ENCODE data around the gene UFSP1. TPM values are rescaled to one million over a fixed set of nuclear protein-coding genes. Genes with fewer than 3 reads are reported as not detected.

UFSP1 gene
- total and polyA plus RNA-seq, 4 donors, result 1.5 to 6.2 (median 5.5) TPM

GRCh38 chr7:100893910-100894721 is 4.6 kb upstream of the UFSP1 start:
- Histone ChIP-seq H3K27me3 (ENCODE audit: control insufficient read depth in 3 of 3, insufficient read depth in 3 of 3, low read length in 2 of 3) (peaks cover 0 to 16% (median 16%) of the 10 kb centered on the region in 3 donors), H3K36me3 (ENCODE audit: control insufficient read depth in 4 of 4, insufficient read depth in 4 of 4, low read length in 4 of 4) (no peaks in the 10 kb centered on the region), H3K9ac (ENCODE audit: insufficient read depth in 1 of 2, low read length in 2 of 2) (no peak overlapping the region), H3K27ac (ENCODE audit: low read depth in 1 of 2, low read length in 1 of 2) (no peak overlapping the region), H3K4me3 (no peak overlapping the region), H3K9me3 (ENCODE audit: control insufficient read depth in 4 of 4, insufficient read depth in 3 of 4, low read length in 3 of 4) (peaks cover 0 to 2% (median 0%) of the 10 kb centered on the region in 4 donors), H3K4me1 (ENCODE audit: control insufficient read depth in 5 of 5, insufficient read depth in 5 of 5, low read length in 5 of 5) (peaks cover 0 to 28% (median 4%) of the 10 kb centered on the region in 5 donors)
- DNase-seq, result no peak
- no peak for TF ChIP-seq CTCF (IDR thresholded peaks at IDR 0.05; ENCODE audit: control extremely low read depth, extremely low read depth)
- WGBS, 2 donors, result 49 to 50% methylated on average over 38 to 40 of the region's 40 CpGs
- no peak for ATAC-seq (ENCODE audit: insufficient read depth, low FRiP score)

- DNase-seq (no peak), ATAC-seq (ENCODE audit: insufficient read depth, low FRiP score) (no peak)
- peaks cover 4 to 35% (median 7%) of the 10 kb centered on the region in 5 donors for H3K4me1 ChIP-seq (ENCODE audit: control insufficient read depth in 5 of 5, insufficient read depth in 5 of 5, low read length in 5 of 5)
- H3K9me3 ChIP-seq (ENCODE audit: control insufficient read depth in 4 of 4, insufficient read depth in 3 of 4, low read length in 3 of 4), result peaks cover 0 to 2% (median 0%) of the 10 kb centered on the region in 4 donors
- peaks cover 0 to 5% (median 2%) of the 10 kb centered on the region in 4 donors for H3K36me3 ChIP-seq (ENCODE audit: control insufficient read depth in 4 of 4, insufficient read depth in 4 of 4, low read length in 4 of 4)
- peaks cover 0 to 16% (median 16%) of the 10 kb centered on the region in 3 donors for H3K27me3 ChIP-seq (ENCODE audit: control insufficient read depth in 3 of 3, insufficient read depth in 3 of 3, low read length in 2 of 3)
- no peak overlapping the region for H3K4me3 ChIP-seq
- 93 to 96% methylated on average over 29 to 32 of the region's 32 CpGs for WGBS, 2 donors
- TF ChIP-seq CTCF (IDR thresholded peaks at IDR 0.05; ENCODE audit: control extremely low read depth, extremely low read depth), result no peak
- H3K27ac ChIP-seq (ENCODE audit: low read depth in 1 of 2, low read length in 1 of 2), result no peak overlapping the region
- no peak overlapping the region for H3K9ac ChIP-seq (ENCODE audit: insufficient read depth in 1 of 2, low read length in 2 of 2)
Observed at GRCh38 chr7:100893318-100893895, 3.9 kb upstream of the UFSP1 start.

- peaks cover 0 to 13% (median 13%) of the 10 kb centered on the region in 3 donors for H3K27me3 ChIP-seq (ENCODE audit: control insufficient read depth in 3 of 3, insufficient read depth in 3 of 3, low read length in 2 of 3)
- peaks cover 0 to 2% (median 0%) of the 10 kb centered on the region in 4 donors for H3K9me3 ChIP-seq (ENCODE audit: control insufficient read depth in 4 of 4, insufficient read depth in 3 of 4, low read length in 3 of 4)
- peaks cover 0 to 11% (median 7%) of the 10 kb centered on the region in 4 donors for H3K36me3 ChIP-seq (ENCODE audit: control insufficient read depth in 4 of 4, insufficient read depth in 4 of 4, low read length in 4 of 4)
- no peak for TF ChIP-seq CTCF (IDR thresholded peaks at IDR 0.05; ENCODE audit: control extremely low read depth, extremely low read depth)
- H3K9ac ChIP-seq (ENCODE audit: insufficient read depth in 1 of 2, low read length in 2 of 2), result no peak overlapping the region
- H3K4me3 ChIP-seq, result no peak overlapping the region
- ATAC-seq (ENCODE audit: insufficient read depth, low FRiP score) (no peak), DNase-seq (no peak)
- H3K4me1 ChIP-seq (ENCODE audit: control insufficient read depth in 5 of 5, insufficient read depth in 5 of 5, low read length in 5 of 5), result peaks cover 4 to 42% (median 12%) of the 10 kb centered on the region in 5 donors
- WGBS, 2 donors, result 91% methylated on average over 44 of the region's 44 CpGs
- H3K27ac ChIP-seq (ENCODE audit: low read depth in 1 of 2, low read length in 1 of 2), result no peak overlapping the region
Observed at GRCh38 chr7:100892364-100893317, 3.1 kb upstream of the UFSP1 start.

Measured in lung (tissue), 12 donors.